ENCODE measurements around the gene ZNF821.
A peak's percentile ranks its signal among the peaks of the same experiment; 100 is the strongest.
"Not testable (repeated sequence)": the region's sequence is repeated elsewhere in the genome, so short reads cannot be mapped to it uniquely, and the experiment has no call there.

ZNF821 gene

GRCh38 chr16:71855937-71856662 lies 27.9 kb downstream of the ZNF821 start:
- DNase-seq: peak; percentile 59

- DNase-seq: no peak
Observed at GRCh38 chr16:71854369-71854948, 29.5 kb downstream of the ZNF821 start.

- no peak for DNase-seq
Observed at GRCh38 chr16:71853413-71853812, 30.6 kb downstream of the ZNF821 start.

GRCh38 chr16:71852561-71852960 lies 31.4 kb downstream of the ZNF821 start:
- DNase-seq: no peak

GRCh38 chr16:71852158-71852557 lies 31.8 kb downstream of the ZNF821 start:
- no peak for DNase-seq

- DNase-seq: no peak
Observed at GRCh38 chr16:71851746-71852145, 32.2 kb downstream of the ZNF821 start.

GRCh38 chr16:71848622-71849021 lies 35.4 kb downstream of the ZNF821 start:
- DNase-seq: no peak

GRCh38 chr16:71847096-71847495 lies 36.9 kb downstream of the ZNF821 start:
- DNase-seq: no peak

GRCh38 chr16:71846431-71846830 lies 37.6 kb downstream of the ZNF821 start:
- no peak for DNase-seq

GRCh38 chr16:71845639-71846430 lies 38.1 kb downstream of the ZNF821 start, which contains the start of gene ATXN1L:
ATXN1L (plus strand) TSS chr16:71845976; CDS start chr16:71849741, 3,765 bp downstream.
- DNase-seq: peak; percentile 94

- DNase-seq: no peak
Observed at GRCh38 chr16:71843572-71843971, 40.4 kb downstream of the ZNF821 start.

GRCh38 chr16:71840052-71840451 lies 43.9 kb downstream of the ZNF821 start:
- DNase-seq: no peak

- no peak for DNase-seq
Observed at GRCh38 chr16:71837150-71837549, 46.8 kb downstream of the ZNF821 start.

- no peak for DNase-seq
Observed at GRCh38 chr16:71834291-71834690, 49.7 kb downstream of the ZNF821 start.

- not testable (repeated sequence) for DNase-seq
Observed at GRCh38 chr16:71832112-71832511, 51.9 kb downstream of the ZNF821 start.

- DNase-seq: not testable (repeated sequence)
Observed at GRCh38 chr16:71831698-71832097, 52.3 kb downstream of the ZNF821 start.

- no peak for DNase-seq
Observed at GRCh38 chr16:71830359-71830758, 53.6 kb downstream of the ZNF821 start.

GRCh38 chr16:71826533-71827017 lies 57.4 kb downstream of the ZNF821 start:
- no peak for DNase-seq

- DNase-seq: not testable (repeated sequence)
Observed at GRCh38 chr16:71817155-71817500, 66.9 kb downstream of the ZNF821 start.

GRCh38 chr16:71811261-71811803 lies 72.7 kb downstream of the ZNF821 start:
- DNase-seq: no peak

GRCh38 chr16:71810155-71810530 lies 73.8 kb downstream of the ZNF821 start:
- not testable (repeated sequence) for DNase-seq
